HepG2 (cell line): ENCODE results near the gene TFG. TPM values are rescaled to one million over a fixed set of nuclear protein-coding genes. Genes with fewer than 3 reads are reported as not detected.

ENCODE experiments used
- ATAC-seq: fragments of 200-7000 bp; cut with Tn5 transposase; 3 replicates; pipeline ENCODE4 v1.9.1; 2020; ENCODE audit warnings: mild to moderate bottlenecking, moderate library complexity
- BruUV-seq: library from RNA; stranded (reverse); fragments of 400-500 nt; replicated peaks from 2 replicates; lab custom pipeline; 2021; lab: Mats Ljungman, UMichigan
- CTCF ChIA-PET: fragments of 300-600 bp; formaldehyde crosslinking; extraction: SDS; loops from one replicate; lab custom pipeline; 2021; ENCODE audit warnings: low total read pairs, inconsistent platforms, low intra/inter-chr PET ratio; lab: Yijun Ruan, JAX
- POLR2A ChIA-PET: fragments of 350-600 bp; sonication (Branson Sonifier 250); formaldehyde crosslinking; loops from one replicate; lab custom pipeline; 2020; ENCODE audit warnings: antibody characterized with exemption, inconsistent platforms; lab: Yijun Ruan, JAX
- DNase-seq: peaks from one replicate; pipeline ENCODE4 v3.0.0-alpha.2; 2015; ENCODE audit warnings: low spot score
- FAIRE-seq: peaks from 3 replicates; lab custom pipeline; 2011; peaks lifted over from hg19 to GRCh38; lab: Jason Lieb, UNC
- H2AFZ ChIP-seq: one replicate; pipeline ENCODE4 v1.6.1; 2011; ENCODE audit warnings: low read length, inconsistent platforms
- H3K27ac ChIP-seq: fragments of 300-600 bp; 3 replicates; pipeline ENCODE4 v1.8.0; 2011; ENCODE audit warnings: mixed run types, mild to moderate bottlenecking, mixed read lengths, low read length, inconsistent platforms; ENCODE audit not compliant: insufficient read depth; ENCODE audit errors: extremely low read length
- H3K27me3 ChIP-seq, 2 experiments: fragments of 200-600 bp in 1 of 2; 2 replicates in 1 of 2; 3 replicates in 1 of 2; pipeline versions ENCODE4 v1.6.0 to v1.8.0; 2011; ENCODE audit warnings: low read length in 2 of 2, mild to moderate bottlenecking in 2 of 2, moderate library complexity in 2 of 2, inconsistent platforms in 1 of 2; ENCODE audit not compliant: insufficient read depth in 2 of 2, control insufficient read depth in 1 of 2
- H3K36me3 ChIP-seq, 2 experiments: fragments of 200-600 bp in 1 of 2; replicated peaks in 1 of 2; 2 replicates in 1 of 2; 3 replicates in 1 of 2; pipeline versions ENCODE4 v1.5.1 to v1.8.0; 2011; ENCODE audit warnings: low read length in 2 of 2, inconsistent platforms in 1 of 2; ENCODE audit not compliant: insufficient read depth in 2 of 2, control insufficient read depth in 1 of 2
- H3K4me1 ChIP-seq: 2 replicates; pipeline ENCODE4 v1.5.1; 2012; ENCODE audit warnings: low read length, inconsistent platforms; ENCODE audit not compliant: insufficient read depth
- H3K4me2 ChIP-seq: 2 replicates; pipeline ENCODE4 v1.6.0; 2011; ENCODE audit warnings: low read depth, low read length, inconsistent platforms
- H3K4me3 ChIP-seq, 3 experiments: fragments of 200-600 bp in 1 of 3; sonication (generic), shearing (Covaris generic) in 1 of 3; replicated peaks in 1 of 3; 2 replicates each; pipeline ENCODE4 v1.5.1; 2011 to 2016; ENCODE audit warnings: low read length in 3 of 3, inconsistent platforms in 2 of 3, low read depth in 2 of 3, mild to moderate bottlenecking in 2 of 3, control low read depth in 1 of 3, mixed read lengths in 1 of 3; ENCODE audit not compliant: insufficient read depth in 1 of 3
- H3K79me2 ChIP-seq: one replicate; pipeline ENCODE4 v1.6.1; 2011; ENCODE audit warnings: low read length, inconsistent platforms; ENCODE audit not compliant: insufficient read depth
- H3K9ac ChIP-seq: 2 replicates; pipeline ENCODE4 v1.6.0; 2011; ENCODE audit warnings: mild to moderate bottlenecking, low read depth, low read length, inconsistent platforms; ENCODE audit not compliant: insufficient read depth
- H3K9me3 ChIP-seq: 2 replicates; pipeline ENCODE4 v1.5.1; 2012; ENCODE audit warnings: mild to moderate bottlenecking, low read length
- H4K20me1 ChIP-seq: 2 replicates; pipeline ENCODE4 v1.6.0; 2011; ENCODE audit warnings: inconsistent platforms, mild to moderate bottlenecking, low read length, moderate library complexity; ENCODE audit not compliant: insufficient read depth
- ATAD3A ChIP-seq: sonication (generic); formaldehyde crosslinking; IDR thresholded peaks from 2 replicates; pipeline ENCODE4 v1.4.0; 2020; ENCODE audit warnings: missing genetic modification reagents
- CENPBD1 ChIP-seq: sonication (generic); formaldehyde crosslinking; IDR thresholded peaks from 2 replicates; pipeline ENCODE4 v1.8.0; 2022; ENCODE audit warnings: missing genetic modification reagents, low read depth, mild to moderate bottlenecking, borderline replicate concordance
- RAD21 ChIP-seq: fragments of 450-650 bp; formaldehyde crosslinking; IDR thresholded peaks from 2 replicates; pipeline ENCODE4 v1.5.0; 2020; ENCODE audit warnings: mild to moderate bottlenecking
- REPIN1 ChIP-seq: sonication (generic); formaldehyde crosslinking; IDR thresholded peaks from 2 replicates; pipeline ENCODE4 v1.8.0; 2022; ENCODE audit warnings: missing genetic modification reagents, low read depth, mild to moderate bottlenecking, borderline replicate concordance
- SAP130 ChIP-seq: IDR thresholded peaks from 2 replicates; pipeline ENCODE4 v1.6.1; 2016; ENCODE audit warnings: low read depth
- SCMH1 ChIP-seq: sonication (generic); formaldehyde crosslinking; IDR thresholded peaks from 2 replicates; pipeline ENCODE4 v1.9.0; 2021; ENCODE audit warnings: missing genetic modification reagents, mild to moderate bottlenecking, borderline replicate concordance
- STAG1 ChIP-seq: sonication (generic); formaldehyde crosslinking; IDR thresholded peaks from 2 replicates; pipeline ENCODE4 v1.4.0; 2020; ENCODE audit warnings: missing genetic modification reagents
- WGBS: methylation state at CpG from one replicate; pipeline ENCODE4 v1.1.6; 2017; ENCODE audit warnings: low lambda C conversion rate; 5-methylcytosine and 5-hydroxymethylcytosine counted together
- in situ Hi-C: cut with HindIII; loops from 2 replicates; pipeline ENCODE4 v1.10.0; 2017; ENCODE audit warnings: low pct_unique_long_range_greater_than_20kb; ENCODE audit not compliant: extremely low pct_ligation_motif_present
- intact Hi-C: fragments of 100-400 bp; cut with micrococcal nuclease; formaldehyde crosslinking; loops from one replicate; pipeline ENCODE4 v1.10.0; 2022; ENCODE audit not compliant: unreplicated experiment
- polyA plus RNA-seq, 8 experiments: library from polyadenylated mRNA; depleted of rRNA in 3 of 8; stranded (reverse) in 7 of 8; unstranded in 1 of 8; fragments of >200 nt; fragmentation: Illumina TruSeq in 4 of 8; extraction: Trizol in 4 of 8; gene quantifications; 2 replicates each; pipeline versions ENCODE4 v1.2.1 to v1.2.3, GENCODE V29; 2011 to 2016; ENCODE audit warnings: low read depth in 4 of 8, missing spikeins in 1 of 8, mixed read lengths in 1 of 8; ENCODE audit not compliant: insufficient read depth in 1 of 8
- total RNA-seq, 5 experiments: library from RNA; depleted of rRNA; stranded (reverse); fragments of >200 nt; fragmentation: Illumina TruSeq; extraction: Trizol; gene quantifications; 2 replicates each; pipeline ENCODE4 v1.2.3, GENCODE V29; 2016; ENCODE audit warnings: low read depth in 1 of 5
- TF ChIP-seq, protein P1 (sequence below): sonication (generic); formaldehyde crosslinking; IDR thresholded peaks from 2 replicates; pipeline ENCODE4 v1.5.0; 2020; ENCODE audit warnings: mild to moderate bottlenecking, missing genetic modification reagents, moderate library complexity

TFG gene
- total and polyA plus RNA-seq, 2 of the 13 experiments (the other 11 are each of a cell fraction or from before 2014, with no cell fraction given), result 53.6 to 71.7 TPM

DNA sequence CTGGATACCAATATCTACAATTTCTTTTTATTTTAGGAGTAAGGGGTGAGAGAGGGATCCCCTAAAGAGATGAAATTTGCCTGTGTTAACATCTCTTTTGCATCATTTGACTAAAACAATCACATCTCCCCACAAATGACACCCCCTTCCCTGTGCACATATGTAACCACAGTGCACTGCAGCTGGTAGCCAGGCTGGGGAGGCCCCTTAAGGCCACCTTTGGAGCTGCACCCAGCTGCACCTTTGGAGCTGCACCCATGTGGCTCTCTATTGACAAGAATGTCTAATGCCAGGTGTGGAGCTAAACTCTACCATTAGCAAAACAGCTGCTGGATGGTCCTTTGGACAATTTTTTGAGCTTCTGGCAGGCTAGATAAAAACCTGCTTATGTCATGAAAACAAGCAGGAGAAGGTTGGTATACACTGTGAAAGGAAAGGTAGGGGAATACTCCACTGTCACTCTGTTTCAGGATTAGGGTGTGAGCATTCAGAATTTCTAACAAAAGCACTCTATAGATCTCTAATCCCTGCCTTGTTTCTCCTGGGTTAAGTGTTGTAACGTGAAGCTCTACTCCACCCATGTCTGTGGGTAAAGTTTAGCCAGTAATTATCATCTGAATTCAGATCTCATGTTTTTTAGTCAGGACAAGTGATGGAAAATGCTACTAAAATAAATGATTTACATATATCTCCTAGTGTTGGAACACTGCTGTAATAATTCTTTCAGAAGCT lies 52.1 kb downstream of the TFG start:
- Histone ChIP-seq H3K4me3 (no peak overlapping the region), H3K4me1 (no peaks in the 10 kb centered on the region), H3K9ac (no peak overlapping the region), H3K27ac (no peak overlapping the region), H3K4me2 (no peak overlapping the region), H3K36me3 (no peaks in the 10 kb centered on the region), H4K20me1 (no peaks in the 10 kb centered on the region), H3K27me3 (no peaks in the 10 kb centered on the region; a peak in 1 of 5 replicates), H3K9me3 (no peaks in the 10 kb centered on the region), H2AFZ (no peak overlapping the region), H3K79me2 (no peaks in the 10 kb centered on the region)
- ChIA-PET POLR2A (no interaction called here), CTCF (no interaction called here)
- in situ Hi-C loops (no loop called here), intact Hi-C loops (loop anchor here (1.0 kb wide), 1 partner anchor 81 kb away; no protein-coding TSS in a partner anchor)
- peak; percentile 2 for DNase-seq
- BruUV-seq, result no TSS peak
- peak; percentile 58 for FAIRE-seq
- whole genome bisulfite sequencing, result 25% methylated on average over 1 of the region's 1 CpG
- peak; percentile 99 for ATAC-seq
- TF ChIP-seq ATAD3A (CRISPR knock-in tag) (no peak), SCMH1 (CRISPR knock-in tag) (no peak), REPIN1 (CRISPR knock-in tag) (no peak), RAD21 (CRISPR knock-in tag) (0 out of 2 replicates have a peak, but pooled peaks have one; percentile 11), SAP130 (CRISPR knock-in tag) (no peak), CENPBD1 (CRISPR knock-in tag) (no peak), STAG1 (CRISPR knock-in tag) (peak; percentile 47)
- TF ChIP-seq, protein P1, sequence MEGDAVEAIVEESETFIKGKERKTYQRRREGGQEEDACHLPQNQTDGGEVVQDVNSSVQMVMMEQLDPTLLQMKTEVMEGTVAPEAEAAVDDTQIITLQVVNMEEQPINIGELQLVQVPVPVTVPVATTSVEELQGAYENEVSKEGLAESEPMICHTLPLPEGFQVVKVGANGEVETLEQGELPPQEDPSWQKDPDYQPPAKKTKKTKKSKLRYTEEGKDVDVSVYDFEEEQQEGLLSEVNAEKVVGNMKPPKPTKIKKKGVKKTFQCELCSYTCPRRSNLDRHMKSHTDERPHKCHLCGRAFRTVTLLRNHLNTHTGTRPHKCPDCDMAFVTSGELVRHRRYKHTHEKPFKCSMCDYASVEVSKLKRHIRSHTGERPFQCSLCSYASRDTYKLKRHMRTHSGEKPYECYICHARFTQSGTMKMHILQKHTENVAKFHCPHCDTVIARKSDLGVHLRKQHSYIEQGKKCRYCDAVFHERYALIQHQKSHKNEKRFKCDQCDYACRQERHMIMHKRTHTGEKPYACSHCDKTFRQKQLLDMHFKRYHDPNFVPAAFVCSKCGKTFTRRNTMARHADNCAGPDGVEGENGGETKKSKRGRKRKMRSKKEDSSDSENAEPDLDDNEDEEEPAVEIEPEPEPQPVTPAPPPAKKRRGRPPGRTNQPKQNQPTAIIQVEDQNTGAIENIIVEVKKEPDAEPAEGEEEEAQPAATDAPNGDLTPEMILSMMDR (CRISPR knock-in tag), result peak; percentile 47
